ENCODE data around the gene BLOC1S5. TPM values are rescaled to one million over a fixed set of nuclear protein-coding genes. Genes with fewer than 3 reads are reported as not detected.
A peak's percentile ranks its signal among the peaks of the same experiment; 100 is the strongest.

BLOC1S5 gene
- total and polyA plus RNA-seq, 2 of the 13 experiments (the other 11 are each of a cell fraction or from before 2014, with no cell fraction given): 10.5 to 41.5 TPM

- TF ChIP-seq GPN1 (CRISPR knock-in tag; IDR thresholded peaks at IDR 0.05; ENCODE audit: borderline replicate concordance): no peak
- TF ChIP-seq ZNF263 (CRISPR knock-in tag; IDR thresholded peaks at IDR 0.05): no peak
- TF ChIP-seq STAT6 (CRISPR knock-in tag; IDR thresholded peaks at IDR 0.05; ENCODE audit: borderline replicate concordance): 0 out of 2 replicates have a peak, but pooled peaks have one; percentile 46
- no peak for TF ChIP-seq ZNF780A (CRISPR knock-in tag; IDR thresholded peaks at IDR 0.05)
- TF ChIP-seq, protein P1, sequence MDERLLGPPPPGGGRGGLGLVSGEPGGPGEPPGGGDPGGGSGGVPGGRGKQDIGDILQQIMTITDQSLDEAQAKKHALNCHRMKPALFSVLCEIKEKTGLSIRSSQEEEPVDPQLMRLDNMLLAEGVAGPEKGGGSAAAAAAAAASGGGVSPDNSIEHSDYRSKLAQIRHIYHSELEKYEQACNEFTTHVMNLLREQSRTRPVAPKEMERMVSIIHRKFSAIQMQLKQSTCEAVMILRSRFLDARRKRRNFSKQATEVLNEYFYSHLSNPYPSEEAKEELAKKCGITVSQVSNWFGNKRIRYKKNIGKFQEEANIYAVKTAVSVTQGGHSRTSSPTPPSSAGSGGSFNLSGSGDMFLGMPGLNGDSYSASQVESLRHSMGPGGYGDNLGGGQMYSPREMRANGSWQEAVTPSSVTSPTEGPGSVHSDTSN (CRISPR knock-in tag; IDR thresholded peaks at IDR 0.05): no peak; the same call in 1 of the 2 replicates
- no peak for TF ChIP-seq ZNF296 (CRISPR knock-in tag; conservative IDR thresholded peaks at IDR 0.05)
- no peak; the same call in 1 of the 2 replicates for TF ChIP-seq ZFX (CRISPR knock-in tag; IDR thresholded peaks at IDR 0.05; ENCODE audit: low read depth)
- TF ChIP-seq FOXK2 (IDR thresholded peaks at IDR 0.05): no peak
- peak; percentile 82; the same call in 1 of the 2 replicates for TF ChIP-seq CHD4 (IDR thresholded peaks at IDR 0.05; ENCODE audit: borderline replicate concordance, low read length)
- no peak for TF ChIP-seq HNRNPUL1 (IDR thresholded peaks at IDR 0.05; ENCODE audit: low read depth, low read length)
- TF ChIP-seq HDAC6 (IDR thresholded peaks at IDR 0.05; ENCODE audit: low read depth, low read length): no peak
- TF ChIP-seq ZBTB49 (CRISPR knock-in tag; IDR thresholded peaks at IDR 0.05; ENCODE audit: borderline replicate concordance): no peak
- TF ChIP-seq SP5 (CRISPR knock-in tag; IDR thresholded peaks at IDR 0.05; ENCODE audit: borderline replicate concordance, low read depth): peak; percentile 96
- TF ChIP-seq, protein P2, sequence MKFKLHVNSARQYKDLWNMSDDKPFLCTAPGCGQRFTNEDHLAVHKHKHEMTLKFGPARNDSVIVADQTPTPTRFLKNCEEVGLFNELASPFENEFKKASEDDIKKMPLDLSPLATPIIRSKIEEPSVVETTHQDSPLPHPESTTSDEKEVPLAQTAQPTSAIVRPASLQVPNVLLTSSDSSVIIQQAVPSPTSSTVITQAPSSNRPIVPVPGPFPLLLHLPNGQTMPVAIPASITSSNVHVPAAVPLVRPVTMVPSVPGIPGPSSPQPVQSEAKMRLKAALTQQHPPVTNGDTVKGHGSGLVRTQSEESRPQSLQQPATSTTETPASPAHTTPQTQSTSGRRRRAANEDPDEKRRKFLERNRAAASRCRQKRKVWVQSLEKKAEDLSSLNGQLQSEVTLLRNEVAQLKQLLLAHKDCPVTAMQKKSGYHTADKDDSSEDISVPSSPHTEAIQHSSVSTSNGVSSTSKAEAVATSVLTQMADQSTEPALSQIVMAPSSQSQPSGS (CRISPR knock-in tag; IDR thresholded peaks at IDR 0.05): peak; percentile 96
- TF ChIP-seq ZNF552 (CRISPR knock-in tag; IDR thresholded peaks at IDR 0.05; ENCODE audit: borderline replicate concordance): no peak
- no peak; the same call in 1 of the 2 replicates for TF ChIP-seq ZKSCAN1 (IDR thresholded peaks at IDR 0.05; ENCODE audit: low read length)
- no peak for TF ChIP-seq ZSCAN30 (CRISPR knock-in tag; IDR thresholded peaks at IDR 0.05)
- no peak for TF ChIP-seq IRX3 (CRISPR knock-in tag; IDR thresholded peaks at IDR 0.05; ENCODE audit: borderline replicate concordance, low read depth)
- TF ChIP-seq ATRX (CRISPR knock-in tag; IDR thresholded peaks at IDR 0.05; ENCODE audit: borderline replicate concordance): no peak
- TF ChIP-seq MXD4 (CRISPR knock-in tag; IDR thresholded peaks at IDR 0.05): no peak
- no peak for TF ChIP-seq ZNF557 (CRISPR knock-in tag; IDR thresholded peaks at IDR 0.05)
- TF ChIP-seq MED8 (CRISPR knock-in tag; IDR thresholded peaks at IDR 0.05; ENCODE audit: insufficient replicate concordance): no peak
These were observed 20.9 kb upstream of the BLOC1S5 start (continued) for GRCh38 chr6:8085053-8085511.
